Measurements from ENCODE around the gene YWHAG.
"Not testable (repeated sequence)": the region's sequence is repeated elsewhere in the genome, so short reads cannot be mapped to it uniquely, and the experiment has no call there.

Gene YWHAG

GRCh38 chr7:76302347-76303201 lies 56.2 kb downstream of the YWHAG start, which contains the start of gene HSPB1:
Gene HSPB1 (plus strand): TSS chr7:76302673. CDS start chr7:76302713, 40 bp downstream.
- in situ Hi-C loops (cut with HindIII; ENCODE audit: low sequenced_read_pairs), result loop anchor here (10.0 kb wide), 1 partner anchor 122 kb away; the partner anchor contains the start of gene ZP3

- in situ Hi-C loops (cut with HindIII; ENCODE audit: low sequenced_read_pairs), result loop anchor here (10.0 kb wide), 1 partner anchor 124 kb away; the partner anchor contains the start of gene ZP3
These were observed 57.8 kb downstream of the YWHAG start for GRCh38 chr7:76301000-76301399.

- in situ Hi-C loops (cut with HindIII; ENCODE audit: low sequenced_read_pairs), result loop anchor here (10.0 kb wide), 1 partner anchor 125 kb away; the partner anchor contains the start of gene ZP3
These were observed 58.5 kb downstream of the YWHAG start for GRCh38 chr7:76300166-76300731.

- in situ Hi-C loops (cut with HindIII; ENCODE audit: low sequenced_read_pairs), result no loop called here
These were observed 61.7 kb downstream of the YWHAG start for GRCh38 chr7:76296743-76297740.

GRCh38 chr7:76294344-76295024 lies 64.3 kb downstream of the YWHAG start:
- in situ Hi-C loops (cut with HindIII; ENCODE audit: low sequenced_read_pairs), result no loop called here

- in situ Hi-C loops (cut with HindIII; ENCODE audit: low sequenced_read_pairs), result no loop called here
These were observed 65.3 kb downstream of the YWHAG start for GRCh38 chr7:76293407-76293901.

GRCh38 chr7:76292911-76293310 lies 65.9 kb downstream of the YWHAG start:
- in situ Hi-C loops (cut with HindIII; ENCODE audit: low sequenced_read_pairs), result not testable (repeated sequence)

- in situ Hi-C loops (cut with HindIII; ENCODE audit: low sequenced_read_pairs), result no loop called here
These were observed 66.6 kb downstream of the YWHAG start for GRCh38 chr7:76292213-76292573.

GRCh38 chr7:76291351-76292212 lies 67.2 kb downstream of the YWHAG start:
- in situ Hi-C loops (cut with HindIII; ENCODE audit: low sequenced_read_pairs), result no loop called here

- in situ Hi-C loops (cut with HindIII; ENCODE audit: low sequenced_read_pairs), result not testable (repeated sequence)
These were observed 67.9 kb downstream of the YWHAG start for GRCh38 chr7:76290847-76291350.

- in situ Hi-C loops (cut with HindIII; ENCODE audit: low sequenced_read_pairs), result loop anchor here (10.0 kb wide), 1 partner anchor 242 kb away; the partner anchor contains the start of genes MDH2 and STYXL1
These were observed 71.9 kb downstream of the YWHAG start for GRCh38 chr7:76286842-76287403.

- in situ Hi-C loops (cut with HindIII; ENCODE audit: low sequenced_read_pairs), result loop anchor here (10.0 kb wide), 1 partner anchor 241 kb away; the partner anchor contains the start of genes MDH2 and STYXL1
These were observed 73.0 kb downstream of the YWHAG start for GRCh38 chr7:76285604-76286374.

- in situ Hi-C loops (cut with HindIII; ENCODE audit: low sequenced_read_pairs), result loop anchor here (10.0 kb wide), 1 partner anchor 239 kb away; the partner anchor contains the start of genes MDH2 and STYXL1
These were observed 75.3 kb downstream of the YWHAG start for GRCh38 chr7:76283254-76284159.

GRCh38 chr7:76282344-76283253 lies 76.2 kb downstream of the YWHAG start:
- in situ Hi-C loops (cut with HindIII; ENCODE audit: low sequenced_read_pairs), result loop anchor here (10.0 kb wide), 1 partner anchor 238 kb away; the partner anchor contains the start of genes MDH2 and STYXL1

GRCh38 chr7:76281706-76282343 lies 77.0 kb downstream of the YWHAG start:
- in situ Hi-C loops (cut with HindIII; ENCODE audit: low sequenced_read_pairs), result loop anchor here (10.0 kb wide), 1 partner anchor 237 kb away; the partner anchor contains the start of genes MDH2 and STYXL1

Data from endothelial cell of hepatic sinusoid (primary cell).